NCI-H774 (cell line): ENCODE measurements around the gene RPS6KA2.
"Not testable (repeated sequence)": the region's sequence is repeated elsewhere in the genome, so short reads cannot be mapped to it uniquely, and the experiment has no call there.

Source experiments
- DNase-seq: peaks from one replicate; lab custom pipeline; 2025; lab: John Stamatoyannopoulos, UW

RPS6KA2 gene

DNA sequence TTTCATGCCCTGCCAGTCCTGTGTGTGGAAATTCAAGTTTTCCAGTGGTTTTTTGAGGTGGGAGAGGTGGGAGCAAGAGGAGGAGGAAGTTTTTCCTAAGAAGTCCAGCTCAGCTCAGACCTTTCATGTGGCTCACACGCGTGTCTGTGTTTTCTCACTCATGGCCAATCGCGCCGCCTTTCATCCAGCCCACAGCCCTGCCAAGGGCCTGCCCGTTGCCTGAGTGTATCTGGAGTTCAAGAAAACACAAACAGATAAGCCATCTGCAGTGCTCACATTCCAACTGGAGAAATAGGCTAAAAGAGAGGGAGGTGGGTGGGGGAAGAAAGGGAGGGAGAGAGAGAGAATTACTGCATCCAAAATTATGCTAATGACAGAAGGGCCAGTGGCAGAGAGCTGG is 231.7 kb downstream of the RPS6KA2 start:
- DNase-seq = no peak

DNA sequence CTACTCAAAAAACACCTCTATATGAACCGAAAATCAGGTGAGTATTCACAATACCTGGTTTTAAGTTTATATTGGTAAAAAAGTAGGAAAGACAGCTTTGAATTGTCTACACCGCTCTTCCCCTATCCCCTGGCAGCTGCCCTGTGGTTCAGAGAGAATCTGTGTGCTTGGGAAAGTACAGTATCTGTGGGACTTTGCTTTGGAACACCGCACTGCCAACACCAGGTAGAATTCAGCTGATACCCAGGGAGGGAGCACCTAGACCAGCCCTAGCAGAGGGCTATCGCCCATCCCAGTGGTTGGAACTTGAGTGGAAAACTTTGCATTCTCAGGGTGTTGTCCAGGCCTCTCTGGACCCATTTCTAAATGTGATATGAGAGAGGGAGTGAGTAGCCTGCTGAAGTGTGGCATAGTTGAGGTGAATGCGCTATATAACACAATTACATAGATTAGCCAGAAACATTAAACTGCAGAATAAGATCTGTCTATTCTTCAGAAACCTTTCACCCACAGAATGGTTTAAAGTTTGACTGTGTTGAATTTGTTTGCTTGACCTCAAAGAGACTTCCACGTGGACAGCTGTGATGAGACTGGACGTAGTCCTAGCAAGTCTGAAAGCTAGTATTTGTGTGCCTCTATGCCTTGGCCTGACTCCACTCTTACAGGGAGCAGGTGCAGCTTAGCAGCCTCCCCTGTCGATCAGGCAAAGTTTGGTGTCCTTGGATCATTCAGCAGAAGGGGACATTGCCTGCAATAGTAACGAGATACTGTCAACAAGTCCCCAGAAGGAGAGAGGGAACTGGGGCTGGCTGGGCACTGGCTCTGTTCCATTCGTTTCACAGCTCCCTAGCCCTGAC is 232.8 kb downstream of the RPS6KA2 start:
- no peak for DNase-seq

DNA sequence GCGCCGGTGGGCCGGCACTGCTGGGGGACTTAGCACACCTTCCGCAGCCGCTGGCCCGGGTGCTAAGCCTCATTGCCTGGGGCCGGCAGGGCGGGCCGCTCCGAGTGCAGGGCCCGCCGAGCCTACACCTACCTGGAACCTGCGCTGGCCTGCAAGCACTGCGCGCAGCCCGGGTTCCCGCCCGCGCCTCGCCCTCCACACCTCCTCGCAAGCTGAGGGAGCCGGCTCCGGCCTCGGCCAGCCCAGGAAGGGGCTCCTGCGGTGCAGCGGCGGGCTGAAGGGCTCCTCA is 233.6 kb downstream of the RPS6KA2 start:
- DNase-seq = no peak

DNA sequence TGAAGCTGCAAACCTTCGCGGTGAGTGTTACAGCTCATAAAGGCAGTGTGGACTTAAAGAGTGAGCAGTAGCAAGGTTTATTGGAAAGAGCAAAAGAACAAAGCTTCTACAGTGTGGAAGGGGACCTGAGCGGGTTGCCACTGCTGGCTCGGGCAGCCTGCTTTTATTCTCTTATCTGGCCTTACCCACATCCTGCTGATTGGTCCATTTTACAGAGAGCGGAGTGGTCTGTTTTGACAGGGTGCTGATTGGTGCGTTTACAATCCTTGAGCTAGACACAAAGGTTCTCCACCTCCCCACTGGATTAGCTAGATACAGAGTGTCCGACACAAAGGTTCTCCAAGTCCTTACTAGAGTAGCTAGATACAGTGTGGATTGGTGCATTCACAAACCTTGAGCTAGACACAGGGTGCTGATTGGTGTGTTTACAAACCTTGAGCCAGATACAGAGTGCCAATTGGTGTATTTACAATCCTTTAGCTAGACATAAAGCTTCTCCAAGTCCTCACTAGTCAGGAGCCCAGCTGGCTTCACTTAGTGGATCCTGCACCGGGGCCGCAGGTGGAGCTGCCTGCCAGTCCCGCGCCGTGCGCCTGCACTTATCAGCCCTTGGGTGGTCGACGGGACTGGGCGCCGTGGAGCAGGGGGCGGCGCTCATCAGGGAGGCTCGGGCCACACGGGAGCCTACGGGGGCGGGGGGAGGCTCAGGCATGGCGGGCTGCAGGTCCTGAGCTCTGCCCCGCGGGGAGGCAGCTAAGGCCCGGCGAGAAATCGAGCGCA is 234.1 kb downstream of the RPS6KA2 start:
- not testable (repeated sequence) for DNase-seq

DNA sequence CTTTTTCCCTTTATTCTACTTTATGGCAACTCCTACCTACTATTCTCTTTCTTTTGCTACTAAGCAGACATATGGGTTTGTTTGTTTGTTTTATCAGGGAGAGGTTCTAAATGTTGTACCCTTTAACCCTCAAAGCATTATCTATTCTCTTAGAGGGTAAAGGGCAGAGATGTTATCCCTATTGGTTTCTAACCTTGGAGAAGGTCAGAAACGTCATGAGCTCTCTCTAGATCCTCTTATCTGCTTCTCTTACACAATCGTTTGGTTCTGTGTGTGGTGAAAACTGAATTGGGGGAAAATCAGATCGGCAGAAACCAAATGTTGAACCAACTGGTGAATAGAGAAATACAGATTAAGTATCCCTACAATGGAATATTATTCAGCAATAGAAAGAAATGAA is 237.9 kb downstream of the RPS6KA2 start:
- no peak for DNase-seq

DNA sequence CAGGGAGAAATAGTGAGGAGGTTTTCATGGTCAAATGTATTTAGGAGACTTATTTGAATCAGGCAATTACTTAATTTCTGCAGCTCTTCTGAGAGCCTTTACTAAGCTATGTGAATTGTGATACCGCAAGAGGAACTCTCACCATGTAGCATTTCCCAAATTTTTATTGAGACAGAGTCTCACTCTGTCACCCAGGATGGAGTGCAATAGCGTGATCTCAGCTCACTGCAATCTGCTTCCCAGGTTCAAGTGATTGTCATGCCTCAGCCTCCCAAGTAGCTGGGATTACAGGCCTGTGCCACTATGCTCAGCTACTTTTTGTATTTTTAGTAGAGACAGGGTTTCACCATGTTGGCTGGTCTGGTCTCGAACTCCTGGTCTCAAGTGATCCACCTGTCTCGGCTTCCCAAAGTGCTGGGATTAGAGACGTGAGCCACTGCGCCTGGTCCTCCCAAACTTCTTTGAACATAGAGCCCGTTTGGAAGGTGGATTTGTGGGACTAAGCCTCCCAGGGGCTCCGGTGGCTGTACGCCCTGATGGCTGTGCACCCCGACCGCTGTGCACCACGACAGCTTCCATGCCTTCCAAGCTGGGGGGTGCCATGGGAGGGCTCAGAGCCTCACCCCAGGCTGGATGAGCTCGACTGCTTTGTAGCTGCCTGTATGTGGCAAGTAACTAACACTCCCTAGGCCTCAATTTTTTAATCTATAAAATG is 238.6 kb downstream of the RPS6KA2 start:
- DNase-seq = no peak

GRCh38 chr6:166387642-166388289 is 239.3 kb downstream of the RPS6KA2 start:
- DNase-seq = peak; percentile 47

GRCh38 chr6:166387098-166387497 is 240.0 kb downstream of the RPS6KA2 start:
- not testable (repeated sequence) for DNase-seq

DNA sequence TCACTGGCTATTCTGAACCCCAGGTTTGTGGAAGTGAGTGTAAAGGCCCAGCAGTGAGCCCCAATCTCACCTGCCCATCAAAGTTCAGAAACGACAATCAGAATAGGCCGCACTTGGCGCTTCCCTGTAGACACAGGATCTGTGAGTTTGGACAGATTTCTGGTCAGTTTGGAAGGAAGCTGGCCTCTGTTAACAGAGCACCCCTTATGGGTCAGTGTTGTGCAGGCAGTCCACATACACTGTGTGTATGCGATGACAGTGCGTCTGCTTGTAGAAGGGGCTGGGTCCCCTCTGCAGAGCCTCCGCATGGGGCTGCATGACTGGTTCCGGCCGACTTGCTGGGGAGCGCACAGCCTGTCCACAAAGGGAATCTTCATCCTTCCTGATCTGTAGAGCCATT is 240.9 kb downstream of the RPS6KA2 start:
- DNase-seq = no peak

GRCh38 chr6:166383802-166384363 is 243.2 kb downstream of the RPS6KA2 start:
- peak; percentile 63 for DNase-seq

GRCh38 chr6:166382933-166383801 is 243.9 kb downstream of the RPS6KA2 start, which contains the start of gene MPC1:
Gene MPC1 (minus strand): TSS chr6:166382940. CDS start chr6:166382876, 64 bp downstream.
- DNase-seq = peak; percentile 100

DNA sequence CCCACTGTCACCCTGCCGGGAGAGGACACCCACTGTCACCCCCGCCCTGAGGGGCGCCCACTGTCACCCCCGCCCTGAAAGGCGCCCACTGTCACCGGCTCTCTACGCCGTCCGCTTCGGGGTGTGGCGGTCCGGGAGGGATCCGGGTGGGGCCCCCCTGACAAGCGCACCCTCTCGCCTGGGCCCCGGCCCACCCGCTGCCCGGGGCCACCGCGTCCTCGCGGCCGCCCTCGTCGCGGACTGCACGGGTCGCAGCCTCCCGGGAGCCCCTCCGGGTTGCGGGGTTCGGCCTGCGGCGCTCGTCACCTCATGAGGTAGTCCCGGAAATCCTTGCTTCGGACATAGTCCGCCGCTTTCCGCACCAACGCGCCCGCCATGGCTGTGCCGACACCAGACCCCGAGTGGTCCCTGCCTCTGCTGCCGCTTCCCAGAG is 244.5 kb downstream of the RPS6KA2 start:
- DNase-seq = no peak

DNA sequence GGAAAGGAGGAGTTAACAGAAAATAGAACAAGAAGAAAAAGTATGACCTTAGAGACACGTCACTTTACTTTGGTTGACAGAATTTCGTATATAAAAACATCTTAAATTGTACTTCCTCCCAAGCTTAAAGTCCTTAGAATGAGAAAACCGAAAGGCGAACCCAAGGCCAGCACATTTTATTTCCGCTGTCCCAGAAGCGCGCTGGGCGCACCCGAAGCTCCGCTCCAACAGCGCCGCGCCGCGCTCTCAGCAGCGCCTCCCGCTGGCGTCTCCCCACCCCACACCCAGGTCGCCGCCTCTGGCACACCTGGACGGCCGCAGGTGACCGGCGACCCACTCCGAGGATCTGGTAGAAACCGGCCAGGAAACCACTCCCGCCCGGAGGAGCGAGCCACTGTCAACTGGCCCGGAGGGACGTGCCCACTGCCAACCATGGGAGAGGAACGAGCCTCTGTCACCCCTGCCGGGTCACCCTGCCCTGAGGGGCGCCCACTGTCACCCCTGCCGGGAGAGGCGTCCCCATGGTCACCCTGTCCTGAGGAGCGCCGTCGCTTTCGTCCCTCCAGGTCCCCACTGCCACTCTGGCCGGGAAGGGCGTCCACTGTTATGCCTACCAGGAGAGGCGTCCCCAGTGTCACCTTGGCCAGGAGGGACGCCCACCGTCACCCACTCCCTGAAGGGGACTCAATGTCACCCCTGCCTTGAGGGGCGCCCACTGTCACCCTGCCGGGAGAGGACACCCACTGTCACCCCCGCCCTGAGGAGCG is 245.1 kb downstream of the RPS6KA2 start:
- DNase-seq = peak; percentile 90

GRCh38 chr6:166381381-166381732 is 245.7 kb downstream of the RPS6KA2 start:
- DNase-seq = no peak

DNA sequence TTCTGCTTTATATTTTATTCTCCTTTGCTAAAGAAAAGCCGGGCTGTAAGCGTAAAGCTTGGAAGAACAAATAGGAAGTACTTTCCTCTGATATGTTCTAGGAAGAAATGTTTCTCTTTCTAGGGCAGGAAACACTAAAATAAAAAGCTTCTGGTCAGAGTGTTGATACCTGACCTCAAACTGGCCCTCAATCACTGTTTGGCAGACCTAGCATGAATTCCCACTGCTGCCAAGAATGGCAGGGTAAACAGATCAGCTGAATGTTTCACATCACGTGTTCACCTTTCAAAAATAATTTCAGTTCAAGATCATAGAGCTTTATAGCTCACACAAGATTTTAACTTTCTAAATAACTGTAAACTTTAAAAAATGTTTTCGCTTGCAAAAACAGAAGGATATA is 247.3 kb downstream of the RPS6KA2 start:
- no peak for DNase-seq

- no peak for DNase-seq
These were observed 247.9 kb downstream of the RPS6KA2 start for GRCh38 chr6:166379103-166379586.

- DNase-seq = no peak
These were observed 249.3 kb downstream of the RPS6KA2 start for GRCh38 chr6:166377721-166378120.

DNA sequence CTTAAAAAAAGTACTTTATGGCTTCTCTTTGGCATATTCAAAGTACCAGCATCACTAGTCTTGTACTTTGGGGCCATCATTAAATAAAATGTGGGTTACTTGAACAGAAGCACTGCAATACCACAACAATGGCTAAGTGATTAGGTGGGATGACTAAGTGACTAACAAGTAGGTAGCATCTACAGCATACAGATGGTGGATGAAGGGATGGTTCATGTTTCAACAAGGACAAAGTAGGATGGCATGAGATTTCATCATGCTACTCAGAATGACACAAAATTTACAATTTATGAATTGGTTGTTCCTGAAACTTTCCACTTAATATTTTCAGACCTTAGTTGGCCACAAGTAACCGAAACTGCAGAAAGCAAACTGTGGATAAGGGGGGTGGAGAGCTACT is 252.0 kb downstream of the RPS6KA2 start:
- no peak for DNase-seq

DNA sequence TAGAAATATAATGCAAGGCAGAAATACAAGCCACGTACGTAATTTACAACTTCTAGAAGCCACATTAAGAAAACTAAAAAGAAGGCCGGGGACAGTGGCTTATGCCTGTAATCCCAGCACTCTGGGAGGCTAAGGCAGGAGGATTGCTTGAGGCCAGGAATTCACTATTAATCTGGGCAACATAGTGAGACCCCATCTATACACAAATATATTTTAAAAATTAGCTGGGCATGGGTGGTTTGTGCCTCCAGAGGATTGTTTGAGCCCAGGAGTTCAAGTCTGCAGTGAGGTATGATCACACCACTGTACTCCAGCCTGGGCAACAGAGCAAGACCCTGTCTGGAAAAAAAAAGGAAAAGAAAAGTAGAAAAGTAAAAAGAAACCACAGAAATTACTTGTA is 256.6 kb downstream of the RPS6KA2 start:
- no peak for DNase-seq

DNA sequence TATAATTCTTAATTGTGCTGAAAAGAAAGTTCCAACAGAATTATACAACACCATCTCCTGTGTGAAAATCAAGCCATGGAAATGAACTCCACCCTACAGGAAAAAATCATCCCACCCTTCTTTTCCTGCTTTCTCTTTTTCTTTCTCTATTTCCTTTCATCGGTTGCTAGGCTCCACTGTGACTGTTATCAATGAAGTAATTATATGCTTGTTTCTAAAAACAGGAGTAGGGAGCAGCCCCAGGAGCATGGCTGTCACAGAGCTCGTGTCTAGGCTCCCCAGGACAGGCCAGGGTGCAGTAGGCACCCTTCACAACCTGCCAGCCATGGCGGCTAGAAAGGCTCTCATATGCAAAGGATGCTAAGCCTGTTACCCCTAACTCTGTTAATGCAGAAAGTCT is 257.3 kb downstream of the RPS6KA2 start:
- DNase-seq = no peak
